ENCODE data around the gene OPN3. TPM values are rescaled to one million over a fixed set of nuclear protein-coding genes. Genes with fewer than 3 reads are reported as not detected.
"Not testable (repeated sequence)": the region's sequence is repeated elsewhere in the genome, so short reads cannot be mapped to it uniquely, and the experiment has no call there.

The OPN3 gene
- polyA plus RNA-seq (ENCODE audit: insufficient read length in 12 of 12): 10 to 100 TPM in 11 of 12 donors, not detected in 1; 14.2 to 27.4 (median 23.1) TPM
- long read RNA-seq, donor 1, transcript OPN3-206 (3 exons, 1,816 nt): major isoform, 7 of 20 reads
- long read RNA-seq, donor 1, transcript OPN3-201 (4 exons, 2,620 nt): minor isoform, 6 of 20 reads
- long read RNA-seq, donor 1, partial matches to known transcripts: 5 of 20 reads
- long read RNA-seq, donor 1, other reads (novel, unspliced or antisense): 0 of 20 reads
- long read RNA-seq, donor 2, transcript OPN3-201 (4 exons, 2,620 nt): major isoform, 8 of 17 reads
- long read RNA-seq, donor 2, transcript OPN3-206 (3 exons, 1,816 nt): major isoform, 8 of 17 reads
- long read RNA-seq, donor 2, partial matches to known transcripts: 0 of 17 reads
- long read RNA-seq, donor 2, other reads (novel, unspliced or antisense): 0 of 17 reads
- long read RNA-seq, donor 3, partial matches to known transcripts: 0 of 8 reads
- long read RNA-seq, donor 3, other reads (novel, unspliced or antisense): 0 of 8 reads
- long read RNA-seq, donor 4, partial matches to known transcripts: 0 of 3 reads
- long read RNA-seq, donor 4, other reads (novel, unspliced or antisense): 0 of 3 reads
- long read RNA-seq, donor 5, transcript OPN3-201 (4 exons, 2,620 nt): major isoform, 6 of 12 reads
- long read RNA-seq, donor 5, partial matches to known transcripts: 0 of 12 reads
- long read RNA-seq, donor 5, other reads (novel, unspliced or antisense): 0 of 12 reads
- long read RNA-seq, donor 6, transcript OPN3-206 (3 exons, 1,816 nt): major isoform, 5 of 9 reads
- long read RNA-seq, donor 6, partial matches to known transcripts: 0 of 9 reads
- long read RNA-seq, donor 6, other reads (novel, unspliced or antisense): 0 of 9 reads
- long read RNA-seq, donor 7, partial matches to known transcripts: 0 of 7 reads
- long read RNA-seq, donor 7, other reads (novel, unspliced or antisense): 0 of 7 reads
- long read RNA-seq, donor 8, transcript OPN3-206 (3 exons, 1,816 nt): minor isoform, 8 of 20 reads
- long read RNA-seq, donor 8, transcript OPN3-201 (4 exons, 2,620 nt): major isoform, 10 of 20 reads
- long read RNA-seq, donor 8, partial matches to known transcripts: 0 of 20 reads
- long read RNA-seq, donor 8, other reads (novel, unspliced or antisense): 0 of 20 reads
- long read RNA-seq, donor 9, partial matches to known transcripts: 0 of 5 reads
- long read RNA-seq, donor 9, other reads (novel, unspliced or antisense): 0 of 5 reads
- long read RNA-seq, donor 10, transcript OPN3-206 (3 exons, 1,816 nt): major isoform, 5 of 9 reads
- long read RNA-seq, donor 10, partial matches to known transcripts: 0 of 9 reads
- long read RNA-seq, donor 10, other reads (novel, unspliced or antisense): 0 of 9 reads
- long read RNA-seq, donor 11, transcript OPN3-201 (4 exons, 2,620 nt): major isoform, 5 of 10 reads
- long read RNA-seq, donor 11, transcript OPN3-206 (3 exons, 1,816 nt): major isoform, 5 of 10 reads
- long read RNA-seq, donor 11, partial matches to known transcripts: 0 of 10 reads
- long read RNA-seq, donor 11, other reads (novel, unspliced or antisense): 0 of 10 reads

GRCh38 chr1:241640149-241640866 lies at the start of gene OPN3, which contains the start of gene CHML:
Gene OPN3 (minus strand): TSS chr1:241640369. CDS start chr1:241640254, 115 bp downstream.
Gene CHML (minus strand): TSS chr1:241640369. CDS start chr1:241635766, 4,603 bp downstream.
- DNase-seq: peak; percentile 88

GRCh38 chr1:241688940-241689368 lies 48.8 kb upstream of the OPN3 start:
- DNase-seq: no peak

- DNase-seq: no peak
Observed at GRCh38 chr1:241684108-241684507, 43.9 kb upstream of the OPN3 start.

GRCh38 chr1:241682921-241683320 lies 42.8 kb upstream of the OPN3 start:
- DNase-seq: no peak

GRCh38 chr1:241681861-241682448 lies 41.8 kb upstream of the OPN3 start:
- DNase-seq: not testable (repeated sequence)

GRCh38 chr1:241679961-241680360 lies 39.8 kb upstream of the OPN3 start:
- DNase-seq: no peak

- DNase-seq: no peak
Observed at GRCh38 chr1:241679404-241679803, 39.2 kb upstream of the OPN3 start.

- DNase-seq: no peak
Observed at GRCh38 chr1:241678536-241678935, 38.4 kb upstream of the OPN3 start.

GRCh38 chr1:241677201-241677600 lies 37.0 kb upstream of the OPN3 start:
- no peak for DNase-seq

- DNase-seq: no peak
Observed at GRCh38 chr1:241675983-241676382, 35.8 kb upstream of the OPN3 start.

- DNase-seq: no peak
Observed at GRCh38 chr1:241674805-241675384, 34.7 kb upstream of the OPN3 start.

GRCh38 chr1:241672301-241672700 lies 32.1 kb upstream of the OPN3 start:
- DNase-seq: no peak

GRCh38 chr1:241666419-241666818 lies 26.2 kb upstream of the OPN3 start:
- DNase-seq: no peak

GRCh38 chr1:241660424-241660972 lies 20.3 kb upstream of the OPN3 start:
- DNase-seq: no peak

- not testable (repeated sequence) for DNase-seq
Observed at GRCh38 chr1:241659016-241659415, 18.8 kb upstream of the OPN3 start.

GRCh38 chr1:241658081-241658793 lies 18.1 kb upstream of the OPN3 start:
- no peak for DNase-seq

GRCh38 chr1:241654641-241655040 lies 14.5 kb upstream of the OPN3 start:
- no peak for DNase-seq

GRCh38 chr1:241654019-241654418 lies 13.8 kb upstream of the OPN3 start:
- DNase-seq: no peak

GRCh38 chr1:241652012-241652411 lies 11.8 kb upstream of the OPN3 start, which contains the start of gene WDR64:
Gene WDR64 (plus strand): TSS chr1:241652281. CDS start chr1:241652485, 204 bp downstream.
- DNase-seq: no peak
